ENCODE data around the gene CREB3L1. TPM values are rescaled to one million over a fixed set of nuclear protein-coding genes. Genes with fewer than 3 reads are reported as not detected.

Gene CREB3L1
- total RNA-seq, 4 donors from 2014 or later: 0.27 to 0.69 (median 0.57) TPM

GRCh38 chr11:46331282-46331984 lies 54.0 kb downstream of the CREB3L1 start:
- H3K36me3 ChIP-seq: no peaks in the 10 kb centered on the region
- no peak overlapping the region for H3K27ac ChIP-seq
- intact Hi-C loops (cut with DNase I; ENCODE audit: low total_unique reads): no loop called here
- in situ Hi-C loops (cut with MboI; ENCODE audit: low sequenced_read_pairs in 4 of 4): no loop called here
- H3K9me3 ChIP-seq: no peaks in the 10 kb centered on the region
- no peak for DNase-seq
- H3K4me3 ChIP-seq: no peak overlapping the region
- ATAC-seq: no peak
- TF ChIP-seq CTCF (IDR thresholded peaks at IDR 0.05 in 4 of 5, conservative IDR thresholded peaks at IDR 0.05 in 1 of 5): no peak
- no peak for TF ChIP-seq POLR2A (IDR thresholded peaks at IDR 0.05)
- peaks cover 0 to 7% of the 10 kb centered on the region in 2 donors for H3K4me1 ChIP-seq
- H3K27me3 ChIP-seq: peaks cover 30 to 51% (median 40%) of the 10 kb centered on the region in 3 donors

- H3K9me3 ChIP-seq: no peaks in the 10 kb centered on the region
- DNase-seq (no peak), ATAC-seq (no peak)
- TF ChIP-seq POLR2A (IDR thresholded peaks at IDR 0.05) (no peak), CTCF (IDR thresholded peaks at IDR 0.05 in 4 of 5, conservative IDR thresholded peaks at IDR 0.05 in 1 of 5) (no peak)
- in situ Hi-C loops (cut with MboI; ENCODE audit: low sequenced_read_pairs in 4 of 4): no loop called here
- H3K4me3 ChIP-seq: peak overlapping the region in 3 of 4 donors; percentile 34 to 50 (median 44)
- intact Hi-C loops (cut with DNase I; ENCODE audit: low total_unique reads): no loop called here
- H3K36me3 ChIP-seq: no peaks in the 10 kb centered on the region
- H3K27me3 ChIP-seq: peaks cover 30 to 51% (median 40%) of the 10 kb centered on the region in 3 donors
- peaks cover 0 to 7% of the 10 kb centered on the region in 2 donors for H3K4me1 ChIP-seq
- H3K27ac ChIP-seq: no peak overlapping the region
Measured at GRCh38 chr11:46332093-46332567, 54.7 kb downstream of the CREB3L1 start.

- H3K27me3 ChIP-seq: peaks cover 30 to 51% (median 40%) of the 10 kb centered on the region in 3 donors
- in situ Hi-C loops (cut with MboI; ENCODE audit: low sequenced_read_pairs in 4 of 4) (no loop called here), intact Hi-C loops (cut with DNase I; ENCODE audit: low total_unique reads) (no loop called here)
- DNase-seq (no peak), ATAC-seq (peak in 1 of 2 donors; percentile 12)
- H3K36me3 ChIP-seq: no peaks in the 10 kb centered on the region
- no peak for TF ChIP-seq CTCF (IDR thresholded peaks at IDR 0.05 in 4 of 5, conservative IDR thresholded peaks at IDR 0.05 in 1 of 5)
- H3K4me1 ChIP-seq: peaks cover 0 to 7% of the 10 kb centered on the region in 2 donors
- peak overlapping the region; percentile 34 to 50 (median 39) for H3K4me3 ChIP-seq
- no peaks in the 10 kb centered on the region for H3K9me3 ChIP-seq
- no peak overlapping the region for H3K27ac ChIP-seq
Measured at GRCh38 chr11:46332568-46333393, 55.3 kb downstream of the CREB3L1 start.

- Histone ChIP-seq H3K36me3 (no peaks in the 10 kb centered on the region), H3K9me3 (no peaks in the 10 kb centered on the region), H3K4me3 (peak overlapping the region; percentile 25 to 50 (median 34)), H3K4me1 (peaks cover 6 to 12% of the 10 kb centered on the region in 2 donors), H3K27me3 (peaks cover 30 to 51% (median 37%) of the 10 kb centered on the region in 3 donors), H3K27ac (no peak overlapping the region)
- ATAC-seq (no peak), DNase-seq (no peak)
- TF ChIP-seq CTCF (IDR thresholded peaks at IDR 0.05 in 4 of 5, conservative IDR thresholded peaks at IDR 0.05 in 1 of 5): no peak
- TF ChIP-seq POLR2A (IDR thresholded peaks at IDR 0.05): no peak
- intact Hi-C loops (cut with DNase I; ENCODE audit: low total_unique reads) (no loop called here), in situ Hi-C loops (cut with MboI; ENCODE audit: low sequenced_read_pairs in 4 of 4) (no loop called here)
Measured at GRCh38 chr11:46333394-46333947, 56.0 kb downstream of the CREB3L1 start.

All from gastrocnemius medialis (tissue), 4 donors.